Body of pancreas (tissue), 4 donors: ENCODE data around the gene RAC3. TPM values are rescaled to one million over a fixed set of nuclear protein-coding genes. Genes with fewer than 3 reads are reported as not detected.
A peak's percentile ranks its signal among the peaks of the same experiment; 100 is the strongest.

ENCODE experiments used
- ATAC-seq: fragments of 150-250 bp; one replicate; pipeline ENCODE4 v1.9.1; 2016
- DNase-seq, 4 donors: peaks; one replicate each; pipeline ENCODE4 v3.0.0-alpha.2; 2019
- H3K27ac ChIP-seq, 4 donors: fragments of 200-600 bp; sonication (generic); 1 replicate in 3 of 4; 2 replicates in 1 of 4; pipeline versions ENCODE4 v1.5.1 to v1.6.1; 2016 to 2019; ENCODE audit warnings: mild to moderate bottlenecking in 1 of 4, mixed read lengths in 1 of 4, moderate library complexity in 1 of 4
- H3K27me3 ChIP-seq, 2 donors: fragments of 200-600 bp; sonication (generic); one replicate each; pipeline ENCODE4 v1.6.0; 2016; ENCODE audit warnings: mild to moderate bottlenecking in 1 of 2
- H3K36me3 ChIP-seq, 2 donors: fragments of 200-600 bp; sonication (generic); replicated peaks in 1 of 2; 2 replicates each; pipeline ENCODE4 v1.5.1; 2016; ENCODE audit warnings: low read depth in 2 of 2; ENCODE audit not compliant: insufficient read depth in 1 of 2
- H3K4me1 ChIP-seq: fragments of 200-600 bp; sonication (generic); one replicate; pipeline ENCODE4 v1.6.0; 2016
- H3K4me3 ChIP-seq, 2 donors: fragments of 200-600 bp; sonication (generic); 1 replicate in 1 of 2; 2 replicates in 1 of 2; pipeline ENCODE4 v1.5.1; 2016 to 2019
- H3K9me3 ChIP-seq, 3 donors: fragments of 200-600 bp; sonication (generic); 1 replicate in 2 of 3; 2 replicates in 1 of 3; pipeline ENCODE4 v1.5.1; 2016
- CTCF ChIP-seq, 7 experiments: fragments of 450-650 bp in 4 of 7; fragments of 200-600 bp in 3 of 7; sonication (generic) in 3 of 7; IDR thresholded peaks; one replicate each; pipeline ENCODE4 v1.5.1; 2016 to 2019; ENCODE audit warnings: antibody characterized with exemption in 7 of 7
- POLR2A ChIP-seq, 3 donors: fragments of 450-650 bp; IDR thresholded peaks; one replicate each; pipeline ENCODE4 v1.6.1; 2016; ENCODE audit warnings: antibody characterized with exemption in 3 of 3, mild to moderate bottlenecking in 2 of 3
- WGBS, 2 donors: methylation state at CpG; one replicate each; pipeline ENCODE4 v1.1.5; 2017; 5-methylcytosine and 5-hydroxymethylcytosine counted together
- intact Hi-C: fragments of 100-400 bp; cut with DNase I; formaldehyde crosslinking; loops from one replicate; pipeline ENCODE4 v1.15.1; 2023
- total RNA-seq, 2 donors: library from RNA; depleted of rRNA; stranded (reverse); fragments of >200 nt; gene quantifications; one replicate each; pipeline ENCODE4 v1.1.0, GENCODE V29; 2016

The RAC3 gene
- total RNA-seq, 2 donors from 2014 or later: 3.1 TPM; not detected in 1

- DNase-seq (peak; percentile 100), ATAC-seq (peak; percentile 95)
- intact Hi-C loops: no loop called here
- peaks cover 52% of the 10 kb centered on the region for H3K4me1 ChIP-seq
- 0% methylated on average over 41 of the region's 42 CpGs; no CpG with 5 or more reads in 1 of the 2 donors for WGBS, 2 donors
- TF ChIP-seq CTCF (IDR thresholded peaks at IDR 0.05): no peak
- no peak for TF ChIP-seq POLR2A (IDR thresholded peaks at IDR 0.05)
- H3K9me3 ChIP-seq: no peaks in the 10 kb centered on the region
- H3K27ac ChIP-seq: peak within 1 kb of the TSS in 3 of 4 donors; percentile 43 to 81 (median 77)
- no peaks in the 10 kb centered on the region for H3K36me3 ChIP-seq
- H3K27me3 ChIP-seq: no peaks in the 10 kb centered on the region
- H3K4me3 ChIP-seq: peak within 1 kb of the TSS; percentile 89 to 93
Observed at GRCh38 chr17:82022981-82023446, 8.5 kb upstream of the RAC3 start, which contains the start of gene LRRC45. Gene LRRC45 (plus strand): TSS chr17:82023305. CDS start chr17:82023644, 339 bp downstream.

- DNase-seq: peak in 3 of 4 donors; percentile 41 to 43 (median 42)
- Histone ChIP-seq H3K27me3 (no peaks in the 10 kb centered on the region), H3K9me3 (no peaks in the 10 kb centered on the region), H3K4me1 (peaks cover 46% of the 10 kb centered on the region), H3K27ac (peak overlapping the region in 2 of 4 donors; percentile 24 to 42), H3K36me3 (no peaks in the 10 kb centered on the region), H3K4me3 (peak overlapping the region; percentile 78 to 83)
- TF ChIP-seq POLR2A (IDR thresholded peaks at IDR 0.05): peak in 1 of 3 donors; percentile 31
- no peak for TF ChIP-seq CTCF (IDR thresholded peaks at IDR 0.05)
- intact Hi-C loops: no loop called here
- 2% methylated on average over 55 of the region's 55 CpGs; no CpG with 5 or more reads in 1 of the 2 donors for WGBS, 2 donors
- ATAC-seq: peak; percentile 2
Observed at GRCh38 chr17:82023447-82024241, 7.8 kb upstream of the RAC3 start.

- Histone ChIP-seq H3K9me3 (no peaks in the 10 kb centered on the region), H3K36me3 (no peaks in the 10 kb centered on the region), H3K4me1 (peaks cover 39% of the 10 kb centered on the region), H3K27ac (no peak overlapping the region), H3K4me3 (no peak overlapping the region), H3K27me3 (no peaks in the 10 kb centered on the region)
- ATAC-seq (no peak), DNase-seq (no peak)
- intact Hi-C loops: loop anchor here (5.0 kb wide), 1 partner anchor 132 kb away; no protein-coding TSS in a partner anchor
- no peak for TF ChIP-seq POLR2A (IDR thresholded peaks at IDR 0.05)
- TF ChIP-seq CTCF (IDR thresholded peaks at IDR 0.05): no peak
- WGBS, 2 donors: 86 to 90% methylated on average over 2 to 11 of the region's 17 CpGs
Observed at GRCh38 chr17:82024859-82025258, 6.6 kb upstream of the RAC3 start.

- 87 to 93% methylated on average over 21 to 25 of the region's 25 CpGs for WGBS, 2 donors
- DNase-seq: no peak
- intact Hi-C loops: loop anchor here (5.0 kb wide), 1 partner anchor 132 kb away; no protein-coding TSS in a partner anchor
- no peaks in the 10 kb centered on the region for H3K9me3 ChIP-seq
- H3K4me1 ChIP-seq: peaks cover 41% of the 10 kb centered on the region
- H3K27me3 ChIP-seq: no peaks in the 10 kb centered on the region
- H3K4me3 ChIP-seq: no peak overlapping the region
- no peak overlapping the region for H3K27ac ChIP-seq
- no peaks in the 10 kb centered on the region for H3K36me3 ChIP-seq
- ATAC-seq: no peak
- TF ChIP-seq CTCF (IDR thresholded peaks at IDR 0.05) (no peak), POLR2A (IDR thresholded peaks at IDR 0.05) (no peak)
Observed at GRCh38 chr17:82025401-82026107, 5.9 kb upstream of the RAC3 start.
